Naive B cell (primary cell): ENCODE results near the gene MEIOB. TPM values are rescaled to one million over a fixed set of nuclear protein-coding genes. Genes with fewer than 3 reads are reported as not detected.

Experiments
- ATAC-seq, 2 donors: fragments of 150-1000 bp; cut with Tn5 transposase; 2 replicates each; pipeline ENCODE4 v1.10.0; 2021; ENCODE audit warnings: low read depth in 2 of 2, mild to moderate bottlenecking in 2 of 2, moderate library complexity in 2 of 2
- DNase-seq: peaks from one replicate; pipeline ENCODE4 v3.0.0; 2022
- H3K27ac Mint-ChIP-seq, 6 donors: one replicate each; pipeline ENCODE4 v1.8.0; 2020 to 2022; ENCODE audit warnings: mild to moderate bottlenecking in 6 of 6, mixed read lengths in 6 of 6, moderate library complexity in 5 of 6, inconsistent platforms in 2 of 6
- H3K27me3 Mint-ChIP-seq, 3 donors: one replicate each; pipeline ENCODE4 v1.8.0; 2021 to 2022; ENCODE audit warnings: mixed read lengths in 3 of 3, mild to moderate bottlenecking in 1 of 3
- H3K36me3 Mint-ChIP-seq, 2 donors: one replicate each; pipeline ENCODE4 v1.8.0; 2020 to 2022; ENCODE audit warnings: mixed read lengths in 2 of 2, inconsistent platforms in 1 of 2, mild to moderate bottlenecking in 1 of 2
- H3K4me1 Mint-ChIP-seq, 3 donors: one replicate each; pipeline ENCODE4 v1.8.0; 2020 to 2022; ENCODE audit warnings: mixed read lengths in 3 of 3, inconsistent platforms in 1 of 3, mild to moderate bottlenecking in 1 of 3, moderate library complexity in 1 of 3
- H3K4me3 Mint-ChIP-seq, 8 donors: one replicate each; pipeline ENCODE4 v1.8.0; 2020 to 2022; ENCODE audit warnings: mild to moderate bottlenecking in 8 of 8, mixed read lengths in 8 of 8, moderate library complexity in 8 of 8, inconsistent platforms in 2 of 8
- H3K9me3 Mint-ChIP-seq, 7 donors: one replicate each; pipeline ENCODE4 v1.8.0; 2020 to 2022; ENCODE audit warnings: mixed read lengths in 7 of 7, mild to moderate bottlenecking in 5 of 7, inconsistent platforms in 2 of 7, moderate library complexity in 1 of 7
- polyA plus RNA-seq, 6 donors: library from polyadenylated mRNA; unstranded; fragments of 300-500 nt; fragmentation: Illumina TruSeq; gene quantifications; one replicate each; pipeline ENCODE4 v1.2.3, GENCODE V29; 2021; ENCODE audit warnings: low read depth in 6 of 6

Gene MEIOB
- polyA plus RNA-seq, 6 donors from 2014 or later, result not detected

DNA sequence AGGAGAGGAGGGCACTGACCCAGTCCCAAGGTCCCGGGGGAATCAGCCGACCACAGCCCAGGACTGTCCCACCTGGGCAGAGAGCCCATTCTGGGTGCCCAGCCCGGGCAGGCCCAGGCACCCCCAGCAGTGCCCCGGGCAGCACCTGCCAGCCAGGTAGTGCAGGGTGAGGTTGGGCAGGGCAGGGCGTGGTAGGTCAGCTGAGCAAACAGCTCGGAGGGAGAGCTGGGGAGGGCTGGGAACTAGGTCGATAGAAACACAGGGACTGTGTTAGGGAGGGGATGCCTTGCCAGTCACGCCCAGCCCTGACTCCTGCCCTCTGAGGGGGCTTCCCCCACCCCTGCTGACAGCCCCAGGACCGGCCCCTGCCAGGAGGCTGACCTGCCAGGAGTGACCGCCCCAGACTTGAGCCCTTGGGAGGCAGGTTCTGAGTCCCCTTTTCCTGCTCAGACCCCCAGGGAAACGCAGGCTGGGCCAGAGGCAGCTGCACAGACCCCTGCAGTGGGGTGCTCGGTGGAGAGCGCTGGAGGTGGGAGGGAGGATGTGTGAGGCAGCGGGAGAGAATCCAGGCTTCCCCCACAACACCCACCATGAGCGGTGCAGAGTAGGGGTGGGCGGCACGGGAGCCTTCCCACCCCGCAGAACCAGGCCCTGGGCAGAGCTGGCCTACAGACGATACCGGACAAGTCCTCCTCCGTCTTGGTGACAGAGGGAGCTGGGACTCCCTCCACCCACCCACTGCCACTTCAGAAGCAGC is 41.5 kb upstream of the MEIOB start:
- Mint-ChIP-seq H3K9me3 (no peaks in the 10 kb centered on the region), H3K27me3 (peaks cover 5 to 39% (median 34%) of the 10 kb centered on the region in 3 donors), H3K27ac (no peak overlapping the region), H3K36me3 (no peaks in the 10 kb centered on the region), H3K4me1 (peaks cover 0 to 4% (median 0%) of the 10 kb centered on the region in 3 donors), H3K4me3 (no peak overlapping the region)
- no peak for DNase-seq
- no peak for ATAC-seq

DNA sequence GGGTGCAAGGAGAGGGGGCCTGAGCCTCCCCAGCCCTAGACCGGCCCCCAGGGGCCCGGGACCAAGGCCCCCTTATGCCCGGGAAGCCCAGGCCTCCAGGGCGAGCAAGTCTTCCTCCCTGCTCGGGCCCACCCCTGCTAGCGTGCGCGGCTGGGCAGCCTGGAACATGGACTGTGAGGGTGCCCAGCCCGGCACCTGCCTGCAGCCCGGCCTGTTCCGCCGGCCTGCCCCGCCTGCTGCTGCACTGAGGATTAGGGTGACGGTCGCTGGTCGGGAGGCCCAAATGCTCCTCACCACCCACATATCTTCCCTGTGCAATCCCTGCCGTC is 40.2 kb upstream of the MEIOB start:
- peaks cover 6 to 40% (median 34%) of the 10 kb centered on the region in 3 donors for H3K27me3 Mint-ChIP-seq
- H3K27ac Mint-ChIP-seq, result no peak overlapping the region
- H3K9me3 Mint-ChIP-seq, result no peaks in the 10 kb centered on the region
- no peaks in the 10 kb centered on the region for H3K36me3 Mint-ChIP-seq
- H3K4me3 Mint-ChIP-seq, result peak overlapping the region in 1 of 8 donors; percentile 59
- ATAC-seq, result no peak
- no peak for DNase-seq
- peaks cover 0 to 4% (median 0%) of the 10 kb centered on the region in 3 donors for H3K4me1 Mint-ChIP-seq

DNA sequence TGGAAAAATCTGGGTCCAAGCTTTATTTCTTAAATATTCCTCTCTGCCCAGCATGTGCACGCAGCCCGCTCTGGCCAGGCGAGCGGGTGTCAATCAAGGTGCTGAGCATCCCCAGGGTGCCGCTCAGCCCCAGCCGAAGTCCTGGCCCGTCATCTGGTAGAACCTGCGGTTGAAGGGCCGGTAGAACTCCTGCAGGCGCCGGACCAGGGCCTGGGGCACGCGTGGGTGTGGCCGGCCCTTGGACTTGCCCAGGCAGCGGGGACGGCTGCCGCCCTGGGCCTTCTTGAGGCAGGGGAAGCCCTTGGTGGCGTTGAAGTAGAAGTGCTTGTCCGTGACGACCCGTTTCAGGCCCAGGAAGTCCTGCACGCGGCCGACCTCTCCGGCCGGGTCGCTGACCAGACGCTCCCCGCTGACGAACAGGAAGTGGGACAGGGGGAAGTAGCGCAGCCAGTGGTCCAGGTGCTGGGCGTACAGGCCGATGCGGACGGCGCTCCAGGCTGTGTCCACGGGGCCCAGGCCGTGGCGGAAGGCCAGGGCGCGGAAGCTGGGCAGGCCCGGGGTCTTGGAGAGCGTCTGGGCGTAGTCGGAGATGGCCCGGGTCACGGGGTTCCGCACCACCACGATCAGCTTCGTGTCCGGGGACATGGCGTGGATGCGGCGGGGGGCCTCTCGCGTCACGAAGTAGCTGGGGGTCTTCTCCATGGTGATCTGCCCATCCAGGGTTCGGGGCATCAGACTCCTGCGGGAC is 39.7 kb upstream of the MEIOB start:
- ATAC-seq, result no peak
- no peak for DNase-seq
- Mint-ChIP-seq H3K36me3 (no peaks in the 10 kb centered on the region), H3K9me3 (no peaks in the 10 kb centered on the region), H3K27ac (no peak overlapping the region), H3K27me3 (peaks cover 9 to 34% (median 29%) of the 10 kb centered on the region in 3 donors), H3K4me1 (peaks cover 0 to under 1% (median 0%) of the 10 kb centered on the region in 3 donors), H3K4me3 (no peak overlapping the region)

DNA sequence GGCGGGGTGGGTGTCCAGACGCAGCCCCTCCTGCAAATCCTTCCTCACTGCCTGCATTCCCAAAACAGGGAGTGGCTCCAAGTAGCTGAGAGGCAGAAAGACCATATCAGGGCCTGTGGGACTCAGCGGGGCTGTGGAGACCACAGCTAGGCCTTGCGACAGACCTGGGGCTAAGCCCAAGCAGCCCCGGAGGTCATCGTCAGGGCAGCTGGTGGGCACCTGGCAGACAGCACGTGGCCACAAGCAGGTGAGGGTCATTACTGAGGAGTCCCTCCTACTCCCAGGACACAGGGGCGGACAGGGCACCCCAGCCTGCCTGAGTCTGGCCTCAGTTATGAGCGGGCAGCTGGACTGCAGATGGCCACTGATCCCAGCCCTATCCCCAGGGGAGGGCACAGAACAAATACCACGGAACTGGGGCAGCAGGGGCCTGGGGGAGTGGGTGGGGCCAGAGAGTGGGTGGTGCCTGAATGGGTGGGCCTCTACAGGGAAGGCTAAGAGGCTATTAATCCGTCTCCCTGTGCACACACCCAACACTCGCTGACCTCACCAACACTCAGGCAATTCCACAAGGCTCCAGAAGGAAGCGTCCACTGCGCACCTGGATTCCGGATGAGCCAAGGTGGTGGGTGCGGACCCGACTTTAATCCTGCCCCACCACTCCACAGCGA is 37.7 kb upstream of the MEIOB start:
- peaks cover 0 to under 1% (median 0%) of the 10 kb centered on the region in 3 donors for H3K4me1 Mint-ChIP-seq
- H3K27me3 Mint-ChIP-seq, result peaks cover 9 to 24% (median 16%) of the 10 kb centered on the region in 3 donors
- no peak overlapping the region for H3K4me3 Mint-ChIP-seq
- ATAC-seq (no peak), DNase-seq (no peak)
- H3K9me3 Mint-ChIP-seq, result no peaks in the 10 kb centered on the region
- H3K27ac Mint-ChIP-seq, result no peak overlapping the region
- no peaks in the 10 kb centered on the region for H3K36me3 Mint-ChIP-seq

DNA sequence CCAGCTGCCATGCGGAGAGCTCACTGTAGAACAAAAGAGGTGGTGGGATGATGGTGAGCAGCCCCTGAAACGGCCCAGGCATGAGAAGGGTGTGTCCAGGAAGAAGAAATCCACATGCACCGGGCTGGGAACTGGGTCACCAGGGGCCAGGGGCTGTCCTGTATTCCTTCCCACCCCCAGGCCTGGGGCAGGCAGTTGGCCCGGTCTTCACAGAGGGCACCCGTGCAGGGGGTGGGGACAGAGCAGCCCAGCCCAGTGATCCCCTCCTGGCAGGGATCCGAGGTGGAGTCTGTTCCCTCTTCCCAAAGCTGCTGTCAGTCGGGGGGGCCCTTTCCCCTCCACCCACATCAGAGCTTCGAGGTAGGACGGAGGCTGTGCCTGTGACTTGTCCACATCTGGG is 37.0 kb upstream of the MEIOB start:
- Mint-ChIP-seq H3K4me3 (no peak overlapping the region), H3K36me3 (no peaks in the 10 kb centered on the region), H3K9me3 (no peaks in the 10 kb centered on the region), H3K4me1 (peaks cover 0 to 4% (median 0%) of the 10 kb centered on the region in 3 donors), H3K27ac (no peak overlapping the region), H3K27me3 (peaks cover 9 to 26% (median 15%) of the 10 kb centered on the region in 3 donors)
- DNase-seq (no peak), ATAC-seq (no peak)

DNA sequence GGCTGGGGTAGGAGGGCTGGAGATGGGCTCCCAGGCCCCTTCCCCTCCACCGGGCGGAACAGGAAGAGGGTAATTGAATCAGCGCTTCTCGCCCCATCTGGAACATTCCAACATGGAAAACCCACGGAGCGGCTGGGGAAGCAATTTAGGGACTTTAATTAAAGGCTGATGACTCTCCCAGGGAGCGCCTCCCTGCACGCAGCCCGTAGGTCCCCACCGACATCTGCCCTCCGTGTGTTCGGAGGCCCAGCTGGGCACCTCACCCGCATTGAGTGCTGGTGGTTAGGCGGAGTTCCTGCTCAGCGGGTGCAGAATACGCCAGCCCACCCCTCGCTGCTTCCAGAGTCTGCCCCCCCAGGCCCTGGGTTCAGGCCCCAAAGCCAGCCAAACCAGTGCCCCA is 36.2 kb upstream of the MEIOB start:
- Mint-ChIP-seq H3K27me3 (peaks cover 9 to 27% (median 15%) of the 10 kb centered on the region in 3 donors), H3K4me1 (peaks cover 0 to 4% (median 0%) of the 10 kb centered on the region in 3 donors), H3K36me3 (no peaks in the 10 kb centered on the region), H3K27ac (no peak overlapping the region), H3K4me3 (no peak overlapping the region), H3K9me3 (no peaks in the 10 kb centered on the region)
- DNase-seq, result no peak
- ATAC-seq, result no peak

DNA sequence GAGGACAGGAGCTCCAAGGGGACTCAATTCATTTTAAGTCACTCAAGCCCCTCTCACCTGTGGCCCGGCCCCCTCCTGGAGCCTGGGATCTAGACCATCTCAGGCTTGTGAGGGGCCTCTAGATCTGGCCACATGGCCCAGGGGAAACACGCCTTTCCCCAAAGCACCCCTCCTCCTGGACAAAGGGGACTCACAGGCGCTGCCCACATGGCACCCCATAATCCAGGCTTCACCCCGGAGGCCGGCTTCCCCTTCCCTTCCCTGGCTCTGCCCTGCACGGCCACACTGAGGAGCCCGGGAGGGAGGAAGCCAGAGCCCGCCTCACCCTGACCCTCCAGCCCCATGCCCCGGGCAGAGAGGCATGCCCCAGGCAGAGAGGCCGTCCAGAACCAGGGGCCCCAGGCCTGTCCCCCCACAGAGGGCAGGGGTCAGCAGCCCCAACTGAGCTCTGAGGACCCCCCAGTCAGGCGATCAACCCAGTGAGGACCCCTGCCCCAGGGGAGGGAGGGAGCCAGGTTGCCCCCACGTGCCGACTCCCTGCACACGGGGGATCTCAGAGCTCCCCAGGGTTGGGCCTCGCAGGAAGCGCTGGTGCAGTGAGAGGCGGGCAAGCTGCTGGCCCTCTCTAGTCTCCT is 35.4 kb upstream of the MEIOB start:
- DNase-seq (no peak), ATAC-seq (no peak)
- no peaks in the 10 kb centered on the region for H3K9me3 Mint-ChIP-seq
- no peak overlapping the region for H3K27ac Mint-ChIP-seq
- H3K4me3 Mint-ChIP-seq, result no peak overlapping the region
- no peaks in the 10 kb centered on the region for H3K36me3 Mint-ChIP-seq
- H3K27me3 Mint-ChIP-seq, result peaks cover 9 to 32% (median 15%) of the 10 kb centered on the region in 3 donors
- peaks cover 0 to 4% (median 0%) of the 10 kb centered on the region in 3 donors for H3K4me1 Mint-ChIP-seq

DNA sequence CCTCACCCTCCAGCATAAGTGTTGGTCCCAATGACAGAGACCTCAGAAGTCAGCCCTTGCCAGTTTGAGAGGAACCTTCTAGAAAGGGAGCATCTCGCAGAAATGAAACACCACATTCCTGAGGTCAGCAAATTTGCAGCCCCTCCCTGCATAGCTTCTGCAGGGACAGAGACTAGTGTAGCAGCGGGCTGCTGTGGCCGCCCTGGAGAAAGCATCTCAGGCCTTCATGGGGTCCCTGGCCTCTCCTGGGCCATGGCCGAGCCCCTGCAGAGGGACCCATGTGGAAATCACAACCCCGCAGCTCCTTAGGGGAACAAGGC is 34.8 kb upstream of the MEIOB start:
- DNase-seq (no peak), ATAC-seq (no peak)
- Mint-ChIP-seq H3K4me3 (no peak overlapping the region), H3K4me1 (peaks cover 0 to 4% (median 0%) of the 10 kb centered on the region in 3 donors), H3K27ac (no peak overlapping the region), H3K9me3 (no peaks in the 10 kb centered on the region), H3K27me3 (peaks cover 9 to 32% (median 15%) of the 10 kb centered on the region in 3 donors), H3K36me3 (no peaks in the 10 kb centered on the region)

DNA sequence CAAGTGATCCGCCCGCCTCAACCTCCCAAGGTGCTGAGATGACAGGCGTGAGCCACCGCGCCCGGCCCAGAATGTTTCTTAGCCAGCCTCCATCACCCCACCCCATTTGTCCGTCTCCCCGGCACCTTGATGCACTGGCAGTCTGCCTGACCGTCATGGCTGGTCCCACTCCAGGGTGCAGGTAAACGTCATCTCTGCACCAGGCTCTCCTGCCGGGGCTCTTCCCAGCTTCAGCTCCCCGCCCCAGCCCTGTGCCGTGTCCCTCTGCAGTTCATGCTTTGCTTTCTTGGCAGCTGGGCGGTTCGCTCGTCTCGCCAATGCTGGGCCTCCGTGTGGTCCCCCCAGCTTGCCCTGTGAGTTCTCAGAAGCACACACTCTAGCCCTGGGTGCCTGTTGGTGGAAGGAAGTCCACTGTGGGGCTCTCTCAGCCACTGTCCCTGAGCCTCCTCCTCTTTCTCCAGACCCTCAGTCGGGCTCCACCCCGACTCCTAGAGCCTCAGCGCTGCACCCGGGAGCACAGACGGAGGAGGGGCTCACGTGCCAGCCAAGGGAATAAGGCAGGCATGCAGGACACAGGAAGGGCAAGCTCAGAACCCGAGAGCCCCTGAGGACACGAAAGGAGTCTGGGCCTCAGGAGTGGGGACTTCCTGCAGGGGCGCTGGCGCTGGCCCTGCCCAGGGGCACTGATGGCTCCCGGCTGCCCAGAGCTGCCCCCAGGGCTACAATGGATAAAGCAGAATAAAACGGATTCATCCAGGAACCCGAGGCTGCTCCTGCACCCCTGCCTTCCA is 34.3 kb upstream of the MEIOB start:
- Mint-ChIP-seq H3K27ac (no peak overlapping the region), H3K27me3 (peaks cover 9 to 32% (median 15%) of the 10 kb centered on the region in 3 donors)
- ATAC-seq, result no peak

DNA sequence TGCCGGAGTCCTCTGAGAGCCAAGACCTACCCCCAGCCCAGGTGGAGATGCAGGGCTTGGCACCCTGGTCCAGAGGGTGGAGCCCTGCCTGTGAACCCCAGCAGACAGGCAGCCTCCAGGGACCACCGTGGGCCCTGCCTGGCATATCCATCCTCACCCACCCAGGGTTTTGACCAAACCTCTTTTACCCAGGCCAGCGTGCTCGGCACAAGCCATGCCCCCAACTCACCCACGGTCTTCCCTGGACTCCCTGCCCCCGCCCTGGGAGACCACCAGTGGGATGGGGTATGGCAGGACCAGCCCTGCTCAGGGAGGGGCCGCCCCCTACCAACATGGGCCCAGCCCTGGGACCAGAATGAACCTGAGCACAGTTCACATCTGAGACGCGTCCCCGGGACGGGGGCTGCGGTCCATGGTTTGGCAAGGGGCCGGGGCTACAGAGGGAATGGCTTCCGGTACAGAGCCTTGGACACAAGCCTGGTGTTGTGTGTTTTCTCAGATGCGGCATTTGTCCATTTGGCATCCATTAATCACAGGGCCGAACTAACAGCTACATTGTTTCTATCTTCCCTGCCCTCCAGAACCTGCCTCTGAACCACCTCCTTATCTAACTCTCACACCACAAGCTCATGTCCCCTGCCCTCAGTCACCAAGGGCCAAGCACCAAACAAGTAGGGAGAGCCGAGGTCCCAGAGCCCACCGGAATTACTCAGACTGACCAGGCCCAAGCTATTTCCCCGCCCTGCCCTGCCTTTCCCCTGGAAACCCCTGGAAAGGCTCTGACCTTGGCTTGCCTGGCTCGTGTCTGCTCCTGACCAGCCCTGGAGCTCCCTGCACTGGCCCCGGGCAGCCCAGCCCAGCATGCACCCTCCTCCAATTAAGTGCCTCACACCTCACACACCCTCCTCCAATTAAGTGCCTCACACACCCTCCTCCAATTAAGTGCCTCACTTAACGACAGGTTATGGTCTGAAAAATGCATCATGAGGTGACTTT is 32.2 kb upstream of the MEIOB start:
- DNase-seq, result no peak
- no peaks in the 10 kb centered on the region for H3K9me3 Mint-ChIP-seq
- H3K4me1 Mint-ChIP-seq, result peaks cover 0 to 4% (median 0%) of the 10 kb centered on the region in 3 donors
- no peaks in the 10 kb centered on the region for H3K36me3 Mint-ChIP-seq
- no peak overlapping the region for H3K4me3 Mint-ChIP-seq
- H3K27me3 Mint-ChIP-seq, result peaks cover 9 to 32% (median 15%) of the 10 kb centered on the region in 3 donors
- ATAC-seq, result no peak
- H3K27ac Mint-ChIP-seq, result no peak overlapping the region

More for the DNA sequence above, 34.3 kb upstream of the MEIOB start:
- DNase-seq, result no peak
- H3K4me1 Mint-ChIP-seq, result peaks cover 0 to 4% (median 0%) of the 10 kb centered on the region in 3 donors
- H3K9me3 Mint-ChIP-seq, result no peaks in the 10 kb centered on the region
- H3K4me3 Mint-ChIP-seq, result no peak overlapping the region
- H3K36me3 Mint-ChIP-seq, result no peaks in the 10 kb centered on the region

DNA sequence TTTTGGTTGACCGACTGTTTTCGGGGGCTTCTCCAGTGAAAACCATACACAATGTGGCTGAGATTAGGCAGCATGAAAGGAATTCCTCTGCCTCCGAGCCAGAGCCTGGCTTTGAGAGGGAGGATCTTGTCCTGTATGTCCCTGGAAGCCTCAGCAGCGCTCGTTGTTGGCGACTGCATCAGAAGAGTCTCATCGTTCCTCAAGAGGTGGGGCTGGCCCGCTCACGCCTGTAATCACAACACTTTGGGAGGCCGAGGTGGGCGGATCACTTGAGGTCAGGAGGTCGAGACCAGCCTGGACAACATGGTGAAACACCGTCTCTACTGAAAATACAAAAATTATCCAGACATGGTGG is 31.2 kb upstream of the MEIOB start:
- DNase-seq, result no peak
- Mint-ChIP-seq H3K36me3 (no peaks in the 10 kb centered on the region), H3K27ac (no peak overlapping the region), H3K27me3 (peaks cover 3 to 30% (median 6%) of the 10 kb centered on the region in 3 donors), H3K4me1 (peaks cover 0 to 4% (median 0%) of the 10 kb centered on the region in 3 donors), H3K9me3 (no peaks in the 10 kb centered on the region), H3K4me3 (no peak overlapping the region)
- no peak for ATAC-seq
